GM12891 (cell line): ENCODE results near the gene ZNF555.
"Not testable (repeated sequence)": the region's sequence is repeated elsewhere in the genome, so short reads cannot be mapped to it uniquely, and the experiment has no call there.

ENCODE experiments used
- DNase-seq: peaks from one replicate; pipeline ENCODE4 v3.0.0; 2011; ENCODE audit warnings: low spot score; ENCODE audit not compliant: insufficient read length
- FAIRE-seq: peaks from 2 replicates; lab custom pipeline; 2011; peaks lifted over from hg19 to GRCh38; lab: Jason Lieb, UNC
- PAX5 ChIP-seq: IDR thresholded peaks from 2 replicates; pipeline ENCODE4 v1.6.1; 2011; ENCODE audit warnings: low read length, moderate library complexity, mild to moderate bottlenecking; ENCODE audit not compliant: insufficient read depth, severe bottlenecking
- POLR2A ChIP-seq: IDR thresholded peaks from 2 replicates; pipeline ENCODE4 v1.6.1; 2011; ENCODE audit warnings: low read depth, low read length, control low read depth
- POLR2AphosphoS5 ChIP-seq: IDR thresholded peaks from 2 replicates; pipeline ENCODE4 v1.6.1; 2011; ENCODE audit warnings: low read depth, low read length, control low read depth
- POU2F2 ChIP-seq: IDR thresholded peaks from 2 replicates; pipeline ENCODE4 v1.6.1; 2011; ENCODE audit warnings: low read depth, mild to moderate bottlenecking, control low read depth, low read length, moderate library complexity
- SPI1 ChIP-seq: IDR thresholded peaks from 2 replicates; pipeline ENCODE4 v1.6.1; 2011; ENCODE audit warnings: low read depth, low read length, control low read depth
- TAF1 ChIP-seq: IDR thresholded peaks from 2 replicates; pipeline ENCODE4 v1.6.1; 2011; ENCODE audit warnings: low read depth, low read length, control low read depth

Gene ZNF555

GRCh38 chr19:2896694-2897093, 55.4 kb downstream of the ZNF555 start:
- TF ChIP-seq SPI1 (no peak), POLR2A (no peak), PAX5 (no peak), TAF1 (no peak), POLR2AphosphoS5 (no peak), POU2F2 (no peak)
- FAIRE-seq (no peak), DNase-seq (no peak)

GRCh38 chr19:2900296-2901252, 59.3 kb downstream of the ZNF555 start, which contains the start of gene ZNF57:
Gene ZNF57, plus strand, starts transcription at chr19:2900928. Its CDS starts 118 bp downstream, at chr19:2901046.
- FAIRE-seq, result peak; percentile 93
- TF ChIP-seq SPI1 (0 out of 2 replicates have a peak, but pooled peaks have one; percentile 3), POU2F2 (no peak)
- DNase-seq, result peak; percentile 96

- FAIRE-seq, result no peak
- DNase-seq, result no peak
- TF ChIP-seq POLR2AphosphoS5 (no peak), SPI1 (no peak), POU2F2 (no peak), PAX5 (no peak), POLR2A (no peak), TAF1 (no peak)
Observed at GRCh38 chr19:2902590-2903218, 61.4 kb downstream of the ZNF555 start.

GRCh38 chr19:2903326-2903725, 62.1 kb downstream of the ZNF555 start:
- not testable (repeated sequence) for DNase-seq, FAIRE-seq

- no peak for DNase-seq
- FAIRE-seq, result no peak
- TF ChIP-seq TAF1 (no peak), SPI1 (no peak), POU2F2 (no peak), POLR2AphosphoS5 (no peak), PAX5 (no peak), POLR2A (no peak)
Observed at GRCh38 chr19:2905918-2906519, 64.7 kb downstream of the ZNF555 start.

- no peak for FAIRE-seq
- no peak for TF ChIP-seq POLR2AphosphoS5
- no peak for TF ChIP-seq SPI1
- TF ChIP-seq PAX5, result no peak
- no peak for TF ChIP-seq POLR2A
- TF ChIP-seq TAF1, result no peak
- no peak for TF ChIP-seq POU2F2
Observed at GRCh38 chr19:2906631-2907195, 65.4 kb downstream of the ZNF555 start.

More at GRCh38 chr19:2906631-2907195, 65.4 kb downstream of the ZNF555 start:
- no peak for DNase-seq
